Chondrocyte (in vitro differentiated cells): ENCODE results near the gene TTLL10. TPM values are rescaled to one million over a fixed set of nuclear protein-coding genes. Genes with fewer than 3 reads are reported as not detected.

Experiments used
- DNase-seq: peaks from one replicate; pipeline ENCODE4 v3.0.0; 2021; ENCODE audit warnings: mixed read lengths, low spot score
- H3K27ac Mint-ChIP-seq: one replicate; pipeline ENCODE4 v1.8.0; 2021; ENCODE audit warnings: mild to moderate bottlenecking, moderate library complexity, mixed read lengths; ENCODE audit not compliant: unreplicated experiment
- H3K27me3 Mint-ChIP-seq: 2 replicates; pipeline ENCODE4 v1.8.0; 2021; ENCODE audit warnings: low read depth, mixed read lengths
- H3K36me3 Mint-ChIP-seq: 2 replicates; pipeline ENCODE4 v1.8.0; 2021; ENCODE audit warnings: low read depth, mixed read lengths
- H3K4me1 Mint-ChIP-seq: 2 replicates; pipeline ENCODE4 v1.8.0; 2021; ENCODE audit warnings: low read depth, mild to moderate bottlenecking, mixed read lengths
- H3K4me3 Mint-ChIP-seq: one replicate; pipeline ENCODE4 v1.8.0; 2021; ENCODE audit warnings: mild to moderate bottlenecking, moderate library complexity, mixed read lengths; ENCODE audit not compliant: unreplicated experiment
- H3K9me3 Mint-ChIP-seq: 2 replicates; pipeline ENCODE4 v1.8.0; 2021; ENCODE audit warnings: low read depth, mixed read lengths
- CTCF ChIP-seq: fragments of 200-600 bp; sonication (generic); IDR thresholded peaks from 2 replicates; pipeline ENCODE4 v1.5.0; 2021; ENCODE audit warnings: antibody characterized with exemption, mild to moderate bottlenecking, moderate library complexity
- total RNA-seq: library from RNA; stranded (reverse); gene quantifications from 3 replicates; pipeline ENCODE4 v1.2.1, GENCODE V29; 2021

TTLL10 gene
- total RNA-seq, 1 donor from 2014 or later, result not detected

- Mint-ChIP-seq H3K4me1 (no peaks in the 10 kb centered on the region), H3K27me3 (no peaks in the 10 kb centered on the region), H3K27ac (no peak overlapping the region), H3K36me3 (peaks cover 26% of the 10 kb centered on the region), H3K9me3 (no peaks in the 10 kb centered on the region), H3K4me3 (no peak overlapping the region)
- no peak for DNase-seq
- no peak for TF ChIP-seq CTCF
Observed at GRCh38 chr1:1223321-1223720, 49.6 kb downstream of the TTLL10 start.

- no peak for DNase-seq
- Mint-ChIP-seq H3K27ac (no peak overlapping the region), H3K4me3 (no peak overlapping the region), H3K27me3 (no peaks in the 10 kb centered on the region), H3K36me3 (peaks cover 26% of the 10 kb centered on the region), H3K4me1 (no peaks in the 10 kb centered on the region), H3K9me3 (no peaks in the 10 kb centered on the region)
- no peak for TF ChIP-seq CTCF
Observed at GRCh38 chr1:1223891-1224290, 50.2 kb downstream of the TTLL10 start.

DNA sequence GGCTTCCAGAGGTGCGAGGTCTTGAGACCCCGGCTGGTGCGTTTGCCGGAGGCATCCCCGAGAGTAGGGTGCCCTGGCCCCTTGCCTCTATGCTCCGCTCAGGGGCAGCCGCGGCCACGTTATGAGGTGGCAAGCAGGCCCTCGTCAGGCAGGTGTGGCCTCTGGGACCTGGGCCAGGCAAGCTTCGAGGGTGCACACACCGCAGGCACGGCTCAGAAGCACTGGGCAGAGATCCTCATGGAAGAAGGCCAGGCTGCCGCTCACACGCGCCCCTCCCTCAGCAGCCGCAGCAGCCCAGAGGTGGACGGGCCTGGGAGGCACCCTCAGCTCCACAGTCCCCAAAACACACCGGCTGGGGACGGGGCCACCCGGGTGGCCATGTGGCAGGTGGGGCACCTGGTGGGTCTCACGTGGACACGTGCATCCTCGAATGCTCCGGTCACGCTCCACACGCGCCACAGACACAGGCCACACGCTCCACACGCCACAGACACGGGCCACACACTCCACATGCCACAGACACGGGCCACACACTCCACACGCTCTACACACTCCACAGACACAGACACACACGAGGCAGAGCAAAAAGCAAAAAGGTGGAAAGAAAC, 51.7 kb downstream of the TTLL10 start:
- no peaks in the 10 kb centered on the region for H3K9me3 Mint-ChIP-seq
- H3K4me3 Mint-ChIP-seq, result no peak overlapping the region
- no peaks in the 10 kb centered on the region for H3K27me3 Mint-ChIP-seq
- DNase-seq, result no peak
- TF ChIP-seq CTCF, result no peak
- H3K36me3 Mint-ChIP-seq, result peaks cover 26% of the 10 kb centered on the region
- peaks cover 9% of the 10 kb centered on the region for H3K4me1 Mint-ChIP-seq
- no peak overlapping the region for H3K27ac Mint-ChIP-seq

DNA sequence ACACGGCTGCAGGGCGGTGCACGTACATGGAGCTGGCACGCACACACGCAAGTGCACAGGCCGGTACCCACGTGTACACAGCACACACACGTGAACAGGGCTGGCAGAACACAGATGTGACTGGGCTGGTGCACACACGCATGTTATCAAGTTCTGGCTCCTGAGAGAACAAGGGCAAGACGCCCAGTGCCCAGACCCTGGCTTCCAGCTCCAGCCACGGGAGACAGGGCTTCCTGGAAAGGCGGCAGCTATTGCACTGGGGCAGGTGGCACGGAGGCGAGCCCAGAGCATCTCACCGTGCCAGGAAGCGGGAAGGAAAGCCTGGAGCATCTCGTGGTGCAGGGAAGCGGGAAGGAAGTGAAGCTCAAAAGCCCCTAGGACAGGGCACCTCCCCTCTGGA, 52.2 kb downstream of the TTLL10 start:
- Mint-ChIP-seq H3K4me1 (peaks cover 14% of the 10 kb centered on the region), H3K27ac (no peak overlapping the region), H3K4me3 (no peak overlapping the region), H3K36me3 (peaks cover 21% of the 10 kb centered on the region), H3K9me3 (no peaks in the 10 kb centered on the region), H3K27me3 (no peaks in the 10 kb centered on the region)
- TF ChIP-seq CTCF, result no peak
- DNase-seq, result no peak

- no peak overlapping the region for H3K4me3 Mint-ChIP-seq
- H3K4me1 Mint-ChIP-seq, result peaks cover 17% of the 10 kb centered on the region
- no peak overlapping the region for H3K27ac Mint-ChIP-seq
Observed at GRCh38 chr1:1226566-1227362, 53.1 kb downstream of the TTLL10 start.

More at GRCh38 chr1:1226566-1227362, 53.1 kb downstream of the TTLL10 start:
- H3K36me3 Mint-ChIP-seq, result peaks cover 20% of the 10 kb centered on the region
- no peaks in the 10 kb centered on the region for H3K27me3 Mint-ChIP-seq
- no peak for TF ChIP-seq CTCF
- DNase-seq, result no peak
- H3K9me3 Mint-ChIP-seq, result no peaks in the 10 kb centered on the region
